HCT116 (cell line): Measurements from ENCODE around the gene SLC44A3.
A peak's percentile ranks its signal among the peaks of the same experiment; 100 is the strongest.

Experiments
- EZH2 ChIP-seq: fragments of 200-600 bp; sonication (generic); IDR thresholded peaks from 2 replicates; pipeline ENCODE4 v1.6.1; 2017; ENCODE audit warnings: antibody characterized with exemption, mixed run types
- POLR2A ChIP-seq: IDR thresholded peaks from 2 replicates; pipeline ENCODE4 v1.7.0; 2011; ENCODE audit warnings: borderline replicate concordance; ENCODE audit not compliant: insufficient read depth, insufficient read length; ENCODE audit errors: extremely low read depth
- POLR2AphosphoS5 ChIP-seq: IDR thresholded peaks from 2 replicates; pipeline ENCODE4 v1.6.1; 2011; ENCODE audit warnings: mild to moderate bottlenecking, low read depth, low read length, moderate library complexity
- RAD21 ChIP-seq: IDR thresholded peaks from 2 replicates; pipeline ENCODE4 v1.6.1; 2012; ENCODE audit warnings: low read depth, mild to moderate bottlenecking
- SIN3A ChIP-seq: IDR thresholded peaks from 2 replicates; pipeline ENCODE4 v1.6.1; 2012; ENCODE audit warnings: low read depth
- YY1 ChIP-seq: IDR thresholded peaks from 2 replicates; pipeline ENCODE4 v1.6.1; 2011; ENCODE audit warnings: low read length, low read depth, moderate library complexity, mild to moderate bottlenecking; ENCODE audit not compliant: insufficient replicate concordance; ENCODE audit errors: extremely low read depth
- ZNF274 ChIP-seq: fragments of 200-500 bp; sonication (Bioruptor generic); IDR thresholded peaks from 2 replicates; pipeline ENCODE4 v1.6.1; 2014; ENCODE audit warnings: mild to moderate bottlenecking, low read depth, low read length, inconsistent platforms
- TF ChIP-seq, protein P1 (sequence below), 3 experiments: fragments of 200-600 bp in 1 of 3; sonication (generic) in 1 of 3; IDR thresholded peaks in 2 of 3; conservative IDR thresholded peaks in 1 of 3; 2 replicates each; pipeline ENCODE4 v1.5.1; 2012 to 2017; ENCODE audit warnings: low read depth in 2 of 3, low read length in 2 of 3, antibody characterized with exemption in 1 of 3, borderline replicate concordance in 1 of 3, control low read depth in 1 of 3, mild to moderate bottlenecking in 1 of 3, mixed read lengths in 1 of 3, mixed run types in 1 of 3, moderate library complexity in 1 of 3; ENCODE audit not compliant: insufficient read depth in 1 of 3
- TF ChIP-seq, protein P2 (sequence below): IDR thresholded peaks from 2 replicates; pipeline ENCODE4 v1.6.1; 2012; ENCODE audit warnings: low read depth
- TF ChIP-seq, protein P3 (sequence below): IDR thresholded peaks from 2 replicates; pipeline ENCODE4 v1.6.1; 2012
- TF ChIP-seq, protein P4 (sequence below): IDR thresholded peaks from 2 replicates; pipeline ENCODE4 v1.6.1; 2012

DNA sequence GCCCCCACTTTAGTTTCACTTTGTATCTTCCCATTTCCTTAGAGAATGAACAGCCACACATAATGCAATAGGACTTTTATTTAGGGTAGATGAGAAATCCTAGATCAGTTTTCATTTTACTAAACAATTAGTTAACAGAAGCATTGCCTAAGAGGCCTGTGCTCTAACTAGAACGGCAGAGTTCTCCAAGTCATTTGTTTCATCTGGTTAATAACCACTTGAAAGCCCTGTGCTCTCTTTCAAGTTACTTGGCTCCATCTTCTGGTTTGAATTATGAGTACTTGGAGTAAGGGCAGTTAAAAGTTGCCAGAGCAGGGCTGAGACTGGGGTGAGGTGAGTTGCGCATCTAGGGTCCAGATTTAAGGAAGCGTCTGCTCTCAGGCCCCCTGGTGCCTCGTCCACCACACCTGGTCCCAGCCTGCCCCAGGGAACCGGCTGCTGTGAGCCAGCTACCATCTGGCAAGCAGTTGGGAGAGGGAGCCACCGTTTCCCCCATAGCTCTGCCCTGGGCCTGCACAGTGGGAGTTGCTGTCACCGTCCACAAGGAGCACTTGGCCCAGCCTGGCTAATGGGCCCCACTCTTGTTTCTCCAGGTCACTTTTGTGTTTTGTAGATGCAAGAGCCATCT lies 18.1 kb upstream of the SLC44A3 start:
- TF ChIP-seq, protein P1, sequence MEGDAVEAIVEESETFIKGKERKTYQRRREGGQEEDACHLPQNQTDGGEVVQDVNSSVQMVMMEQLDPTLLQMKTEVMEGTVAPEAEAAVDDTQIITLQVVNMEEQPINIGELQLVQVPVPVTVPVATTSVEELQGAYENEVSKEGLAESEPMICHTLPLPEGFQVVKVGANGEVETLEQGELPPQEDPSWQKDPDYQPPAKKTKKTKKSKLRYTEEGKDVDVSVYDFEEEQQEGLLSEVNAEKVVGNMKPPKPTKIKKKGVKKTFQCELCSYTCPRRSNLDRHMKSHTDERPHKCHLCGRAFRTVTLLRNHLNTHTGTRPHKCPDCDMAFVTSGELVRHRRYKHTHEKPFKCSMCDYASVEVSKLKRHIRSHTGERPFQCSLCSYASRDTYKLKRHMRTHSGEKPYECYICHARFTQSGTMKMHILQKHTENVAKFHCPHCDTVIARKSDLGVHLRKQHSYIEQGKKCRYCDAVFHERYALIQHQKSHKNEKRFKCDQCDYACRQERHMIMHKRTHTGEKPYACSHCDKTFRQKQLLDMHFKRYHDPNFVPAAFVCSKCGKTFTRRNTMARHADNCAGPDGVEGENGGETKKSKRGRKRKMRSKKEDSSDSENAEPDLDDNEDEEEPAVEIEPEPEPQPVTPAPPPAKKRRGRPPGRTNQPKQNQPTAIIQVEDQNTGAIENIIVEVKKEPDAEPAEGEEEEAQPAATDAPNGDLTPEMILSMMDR (IDR thresholded peaks at IDR 0.05 in 2 of 3, conservative IDR thresholded peaks at IDR 0.05 in 1 of 3; ENCODE audit: borderline replicate concordance in 1 of 3, insufficient read depth in 1 of 3, low read depth in 2 of 3, low read length in 2 of 3) = peak; percentile 47 to 95 (median 59)
- TF ChIP-seq POLR2A (no peak), POLR2AphosphoS5 (no peak), YY1 (peak; percentile 53), RAD21 (peak; percentile 98), SIN3A (no peak), ZNF274 (no peak), EZH2 (no peak)
- TF ChIP-seq, protein P2, sequence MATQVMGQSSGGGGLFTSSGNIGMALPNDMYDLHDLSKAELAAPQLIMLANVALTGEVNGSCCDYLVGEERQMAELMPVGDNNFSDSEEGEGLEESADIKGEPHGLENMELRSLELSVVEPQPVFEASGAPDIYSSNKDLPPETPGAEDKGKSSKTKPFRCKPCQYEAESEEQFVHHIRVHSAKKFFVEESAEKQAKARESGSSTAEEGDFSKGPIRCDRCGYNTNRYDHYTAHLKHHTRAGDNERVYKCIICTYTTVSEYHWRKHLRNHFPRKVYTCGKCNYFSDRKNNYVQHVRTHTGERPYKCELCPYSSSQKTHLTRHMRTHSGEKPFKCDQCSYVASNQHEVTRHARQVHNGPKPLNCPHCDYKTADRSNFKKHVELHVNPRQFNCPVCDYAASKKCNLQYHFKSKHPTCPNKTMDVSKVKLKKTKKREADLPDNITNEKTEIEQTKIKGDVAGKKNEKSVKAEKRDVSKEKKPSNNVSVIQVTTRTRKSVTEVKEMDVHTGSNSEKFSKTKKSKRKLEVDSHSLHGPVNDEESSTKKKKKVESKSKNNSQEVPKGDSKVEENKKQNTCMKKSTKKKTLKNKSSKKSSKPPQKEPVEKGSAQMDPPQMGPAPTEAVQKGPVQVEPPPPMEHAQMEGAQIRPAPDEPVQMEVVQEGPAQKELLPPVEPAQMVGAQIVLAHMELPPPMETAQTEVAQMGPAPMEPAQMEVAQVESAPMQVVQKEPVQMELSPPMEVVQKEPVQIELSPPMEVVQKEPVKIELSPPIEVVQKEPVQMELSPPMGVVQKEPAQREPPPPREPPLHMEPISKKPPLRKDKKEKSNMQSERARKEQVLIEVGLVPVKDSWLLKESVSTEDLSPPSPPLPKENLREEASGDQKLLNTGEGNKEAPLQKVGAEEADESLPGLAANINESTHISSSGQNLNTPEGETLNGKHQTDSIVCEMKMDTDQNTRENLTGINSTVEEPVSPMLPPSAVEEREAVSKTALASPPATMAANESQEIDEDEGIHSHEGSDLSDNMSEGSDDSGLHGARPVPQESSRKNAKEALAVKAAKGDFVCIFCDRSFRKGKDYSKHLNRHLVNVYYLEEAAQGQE = no peak
- TF ChIP-seq, protein P3, sequence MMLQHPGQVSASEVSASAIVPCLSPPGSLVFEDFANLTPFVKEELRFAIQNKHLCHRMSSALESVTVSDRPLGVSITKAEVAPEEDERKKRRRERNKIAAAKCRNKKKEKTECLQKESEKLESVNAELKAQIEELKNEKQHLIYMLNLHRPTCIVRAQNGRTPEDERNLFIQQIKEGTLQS = no peak
- TF ChIP-seq, protein P4, sequence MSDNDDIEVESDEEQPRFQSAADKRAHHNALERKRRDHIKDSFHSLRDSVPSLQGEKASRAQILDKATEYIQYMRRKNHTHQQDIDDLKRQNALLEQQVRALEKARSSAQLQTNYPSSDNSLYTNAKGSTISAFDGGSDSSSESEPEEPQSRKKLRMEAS = no peak
